A549 (cell line): ENCODE results near the gene CREB5. TPM values are rescaled to one million over a fixed set of nuclear protein-coding genes. Genes with fewer than 3 reads are reported as not detected.

ENCODE experiments used
- ATAC-seq, 2 experiments: fragments of 200-7000 bp in 1 of 2; fragments of >200 bp in 1 of 2; cut with Nextera tagmentation in 1 of 2; cut with Tn5 transposase in 1 of 2; 3 replicates each; pipeline versions ENCODE4 v1.8.0 to v1.9.1; 2018 to 2020; ENCODE audit warnings: mild to moderate bottlenecking in 1 of 2, moderate library complexity in 1 of 2
- CTCF ChIA-PET: fragments of 300-600 bp; sonication (Branson Sonifier 250); formaldehyde crosslinking; extraction: SDS; loops from one replicate; lab custom pipeline; 2021; ENCODE audit warnings: antibody characterized with exemption, inconsistent platforms; lab: Yijun Ruan, JAX
- POLR2A ChIA-PET: fragments of 350-600 bp; formaldehyde crosslinking; extraction: SDS; loops from one replicate; lab custom pipeline; 2021; ENCODE audit warnings: antibody characterized with exemption, inconsistent platforms; lab: Yijun Ruan, JAX
- DNase-seq, 2 experiments: peaks; one replicate each; pipeline versions ENCODE4 v3.0.0 to v3.0.0-alpha.2; 2011 to 2016; ENCODE audit warnings: low read depth in 1 of 2, low spot score in 1 of 2
- FAIRE-seq: peaks from 2 replicates; lab custom pipeline; 2011; peaks lifted over from hg19 to GRCh38; lab: Jason Lieb, UNC
- H3K27ac ChIP-seq, 2 experiments: fragments of >200 bp; sonication (Bioruptor Twin); formaldehyde crosslinking; 3 replicates each; pipeline ENCODE4 v1.5.1; 2016 to 2017
- H3K4me1 ChIP-seq: fragments of >200 bp; sonication (Bioruptor Twin); formaldehyde crosslinking; 3 replicates; pipeline ENCODE4 v1.6.1; 2016
- H3K4me2 ChIP-seq: fragments of >200 bp; sonication (Bioruptor Twin); formaldehyde crosslinking; 3 replicates; pipeline ENCODE4 v1.6.1; 2016
- H3K4me3 ChIP-seq: fragments of >200 bp; sonication (Bioruptor Twin); formaldehyde crosslinking; 3 replicates; pipeline ENCODE4 v1.5.1; 2016
- H3K9me3 ChIP-seq: fragments of >200 bp; sonication (Bioruptor Twin); formaldehyde crosslinking; 3 replicates; pipeline ENCODE4 v1.6.1; 2016
- BCL3 ChIP-seq: fragments of >200 bp; sonication (Bioruptor Twin); formaldehyde crosslinking; IDR thresholded peaks from 3 replicates; pipeline ENCODE4 v1.6.1; 2016
- CEBPB ChIP-seq, 2 experiments: fragments of >200 bp in 1 of 2; sonication (Bioruptor Twin) in 1 of 2; formaldehyde crosslinking in 1 of 2; IDR thresholded peaks; 2 replicates each; pipeline ENCODE4 v1.6.1; 2012 to 2016
- CHD2 ChIP-seq: fragments of 150-350 bp; IDR thresholded peaks from 2 replicates; pipeline ENCODE4 v1.6.1; 2014; ENCODE audit warnings: low read length; ENCODE audit not compliant: partially characterized antibody
- EHF ChIP-seq: fragments of 250-450 bp; sonication (Bioruptor Pico); IDR thresholded peaks from 2 replicates; pipeline ENCODE4 v1.5.0; 2020; ENCODE audit warnings: mild to moderate bottlenecking
- EHMT2 ChIP-seq: fragments of 200-600 bp; sonication (generic); IDR thresholded peaks from 2 replicates; pipeline ENCODE4 v1.6.1; 2016; ENCODE audit warnings: antibody characterized with exemption, low read depth, mild to moderate bottlenecking, moderate library complexity
- ELK1 ChIP-seq: fragments of 150-350 bp; IDR thresholded peaks from 2 replicates; pipeline ENCODE4 v1.6.1; 2014; ENCODE audit warnings: low read depth, mild to moderate bottlenecking, low read length
- EP300 ChIP-seq, 2 experiments: fragments of >200 bp; sonication (Bioruptor Twin); formaldehyde crosslinking; IDR thresholded peaks; 2 replicates in 1 of 2; 3 replicates in 1 of 2; pipeline ENCODE4 v1.6.1; 2016 to 2017
- FOSB ChIP-seq: fragments of 250-450 bp; sonication (Bioruptor Pico); IDR thresholded peaks from 2 replicates; pipeline ENCODE4 v1.5.0; 2020; ENCODE audit warnings: mild to moderate bottlenecking, moderate library complexity
- HMGXB4 ChIP-seq: fragments of 250-450 bp; sonication (Bioruptor Pico); IDR thresholded peaks from 2 replicates; pipeline ENCODE4 v1.5.0; 2021; ENCODE audit warnings: mild to moderate bottlenecking, moderate library complexity, borderline replicate concordance
- JUN ChIP-seq, 2 experiments: fragments of >200 bp; sonication (Bioruptor Twin); formaldehyde crosslinking; IDR thresholded peaks; 2 replicates in 1 of 2; 3 replicates in 1 of 2; pipeline ENCODE4 v1.6.1; 2016 to 2017
- JUNB ChIP-seq: fragments of >200 bp; sonication (Bioruptor Twin); formaldehyde crosslinking; IDR thresholded peaks from 2 replicates; pipeline ENCODE4 v1.6.1; 2016
- KDM1A ChIP-seq: fragments of 200-600 bp; sonication (generic); IDR thresholded peaks from 2 replicates; pipeline ENCODE4 v1.6.1; 2016; ENCODE audit warnings: low read depth, mild to moderate bottlenecking
- NPAS2 ChIP-seq: fragments of 250-450 bp; sonication (Bioruptor Pico); IDR thresholded peaks from 2 replicates; pipeline ENCODE4 v1.8.0; 2022; ENCODE audit warnings: mild to moderate bottlenecking, moderate library complexity, borderline replicate concordance
- RCOR1 ChIP-seq: fragments of 150-350 bp; IDR thresholded peaks from 2 replicates; pipeline ENCODE4 v1.6.1; 2014; ENCODE audit warnings: antibody characterized with exemption, low read length, low read depth
- REST ChIP-seq: fragments of 200-600 bp; sonication (generic); IDR thresholded peaks from 2 replicates; pipeline ENCODE4 v1.6.1; 2016; ENCODE audit warnings: antibody characterized with exemption, mild to moderate bottlenecking, moderate library complexity
- SMC3 ChIP-seq: fragments of >200 bp; sonication (Bioruptor Twin); formaldehyde crosslinking; IDR thresholded peaks from 3 replicates; pipeline ENCODE4 v1.6.1; 2018; ENCODE audit warnings: inconsistent platforms
- ZC3H11A ChIP-seq: fragments of 450-650 bp; IDR thresholded peaks from 2 replicates; pipeline ENCODE4 v1.6.1; 2014; ENCODE audit warnings: antibody characterized with exemption, mild to moderate bottlenecking
- ZSCAN20 ChIP-seq: fragments of 250-450 bp; sonication (Bioruptor Pico); IDR thresholded peaks from 2 replicates; pipeline ENCODE4 v1.8.0; 2022; ENCODE audit warnings: mild to moderate bottlenecking, moderate library complexity
- WGBS: methylation state at CpG from one replicate; pipeline ENCODE4 v1.1.6; 2017; ENCODE audit errors: missing lambda C conversion rate; 5-methylcytosine and 5-hydroxymethylcytosine counted together
- polyA plus RNA-seq, 4 experiments: library from polyadenylated mRNA; depleted of rRNA in 3 of 4; stranded (reverse); fragments of >200 nt; fragmentation: RNase III in 1 of 4; extraction: RNeasy Plus Mini Kit Qiagen cat#74134 plus additional on column Dnase treatment in 1 of 4; gene quantifications; 2 replicates in 3 of 4; 3 replicates in 1 of 4; pipeline ENCODE4 v1.2.3, GENCODE V29; 2011 to 2017
- TF ChIP-seq, protein P1 (sequence below): IDR thresholded peaks from 2 replicates; pipeline ENCODE4 v1.6.1; 2012; ENCODE audit warnings: low read depth, borderline replicate concordance
- TF ChIP-seq, protein P2 (sequence below): fragments of 250-450 bp; sonication (Bioruptor Pico); IDR thresholded peaks from 2 replicates; pipeline ENCODE4 v1.5.0; 2020; ENCODE audit warnings: low read depth, mild to moderate bottlenecking, moderate library complexity

The CREB5 gene
- polyA plus RNA-seq, 2 of the 4 experiments (the other 2 are of a cell fraction), result 0.61 to 1.5 TPM

DNA sequence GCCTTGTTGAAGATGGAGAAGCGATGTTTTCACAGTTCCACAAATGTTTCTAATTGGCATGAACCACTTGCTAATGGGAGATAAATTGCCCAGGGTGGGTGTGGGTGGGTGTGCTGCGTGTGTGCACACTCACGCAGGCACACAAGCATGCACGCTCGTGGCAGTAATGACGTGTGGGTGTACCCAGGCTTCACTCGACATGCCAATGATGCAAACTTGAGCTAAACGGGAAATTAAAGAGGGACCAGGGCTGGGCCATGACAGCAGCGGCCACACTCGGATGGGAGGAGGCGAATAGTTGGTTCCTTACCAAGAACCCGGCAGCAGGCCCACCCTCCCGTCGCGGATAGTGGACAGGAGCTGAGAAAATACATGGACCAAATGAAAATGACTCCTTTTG is 386.0 kb downstream of the CREB5 start:
- Histone ChIP-seq H3K27ac (no peak overlapping the region), H3K4me3 (no peak overlapping the region)
- DNase-seq (no peak), FAIRE-seq (no peak)
- TF ChIP-seq HMGXB4 (no peak), CEBPB (IDR thresholded peaks at IDR 0.05) (no peak), CHD2 (no peak), JUN (IDR thresholded peaks at IDR 0.05) (no peak), FOSB (CRISPR knock-in tag) (no peak), ZC3H11A (no peak), NPAS2 (CRISPR knock-in tag) (no peak), JUNB (no peak)
- TF ChIP-seq, protein P1, sequence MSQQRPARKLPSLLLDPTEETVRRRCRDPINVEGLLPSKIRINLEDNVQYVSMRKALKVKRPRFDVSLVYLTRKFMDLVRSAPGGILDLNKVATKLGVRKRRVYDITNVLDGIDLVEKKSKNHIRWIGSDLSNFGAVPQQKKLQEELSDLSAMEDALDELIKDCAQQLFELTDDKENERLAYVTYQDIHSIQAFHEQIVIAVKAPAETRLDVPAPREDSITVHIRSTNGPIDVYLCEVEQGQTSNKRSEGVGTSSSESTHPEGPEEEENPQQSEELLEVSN, result no peak
- TF ChIP-seq, all 56 proteins: peak for 0
- POLR2A ChIA-PET, result no interaction called here
- no peak for ATAC-seq
- H3K4me2 ChIP-seq, result no peak overlapping the region
- H3K9me3 ChIP-seq, result no peaks in the 10 kb centered on the region
- WGBS, result 49% methylated on average over 15 of the region's 15 CpGs
- H3K4me1 ChIP-seq, result no peaks in the 10 kb centered on the region
- CTCF ChIA-PET, result interaction anchor here (1.0 kb wide), 1 partner anchor 17 kb away, joined by 3 read pairs; no protein-coding TSS in a partner anchor

DNA sequence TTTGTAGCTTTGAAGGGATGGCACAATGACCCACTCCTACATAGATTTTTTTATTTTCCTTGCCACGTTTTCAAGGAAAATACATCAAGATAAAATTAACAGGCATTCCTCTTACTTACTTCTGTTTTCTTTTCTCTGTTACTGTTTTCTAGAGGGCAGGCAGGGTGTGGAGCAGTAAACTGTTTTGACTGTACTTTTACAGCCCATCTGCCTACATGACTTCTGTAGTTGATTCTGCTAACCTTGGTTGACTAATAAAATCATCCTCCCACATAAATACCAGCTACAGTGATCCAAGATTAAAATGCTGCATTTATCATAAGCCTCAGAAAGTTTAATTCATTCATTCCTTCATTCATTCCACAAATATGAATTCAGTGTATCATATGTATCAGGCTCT is 387.3 kb downstream of the CREB5 start:
- DNase-seq, result no peak
- ChIA-PET CTCF (interaction anchor here (0.9 kb wide), 1 partner anchor 307 kb away, joined by 4 read pairs; no protein-coding TSS in a partner anchor), POLR2A (no interaction called here)
- 4% methylated on average over 1 of the region's 1 CpG for WGBS
- no peak for FAIRE-seq
- TF ChIP-seq, protein P2, sequence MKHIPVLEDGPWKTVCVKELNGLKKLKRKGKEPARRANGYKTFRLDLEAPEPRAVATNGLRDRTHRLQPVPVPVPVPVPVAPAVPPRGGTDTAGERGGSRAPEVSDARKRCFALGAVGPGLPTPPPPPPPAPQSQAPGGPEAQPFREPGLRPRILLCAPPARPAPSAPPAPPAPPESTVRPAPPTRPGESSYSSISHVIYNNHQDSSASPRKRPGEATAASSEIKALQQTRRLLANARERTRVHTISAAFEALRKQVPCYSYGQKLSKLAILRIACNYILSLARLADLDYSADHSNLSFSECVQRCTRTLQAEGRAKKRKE (CRISPR knock-in tag), result no peak
- no peak for TF ChIP-seq BCL3
- TF ChIP-seq EP300 (IDR thresholded peaks at IDR 0.05), result no peak
- TF ChIP-seq ZSCAN20 (CRISPR knock-in tag), result no peak
- no peak for TF ChIP-seq RCOR1
- TF ChIP-seq, all 56 proteins: peak for 0
- H3K9me3 ChIP-seq, result no peaks in the 10 kb centered on the region
- no peak overlapping the region for H3K27ac ChIP-seq
- H3K4me1 ChIP-seq, result no peaks in the 10 kb centered on the region
- H3K4me2 ChIP-seq, result no peak overlapping the region
- ATAC-seq, result no peak
- H3K4me3 ChIP-seq, result no peak overlapping the region

GRCh38 chr7:28800150-28800549 is 387.8 kb downstream of the CREB5 start:
- CTCF ChIA-PET, result no interaction called here
- H3K4me2 ChIP-seq, result no peak overlapping the region
- POLR2A ChIA-PET, result no interaction called here
- ATAC-seq, result no peak
- H3K9me3 ChIP-seq, result no peaks in the 10 kb centered on the region
- H3K27ac ChIP-seq, result no peak overlapping the region
- no peak for FAIRE-seq
- no peak overlapping the region for H3K4me3 ChIP-seq
- 76% methylated on average over 7 of the region's 7 CpGs for WGBS
- TF ChIP-seq JUNB, result no peak
- TF ChIP-seq KDM1A, result no peak
- no peak for TF ChIP-seq SMC3
- TF ChIP-seq EHF, result no peak
- no peak for TF ChIP-seq ELK1
- no peak for TF ChIP-seq REST
- TF ChIP-seq EHMT2, result no peak
- TF ChIP-seq CEBPB (IDR thresholded peaks at IDR 0.05), result no peak
- TF ChIP-seq, protein P1, result no peak
- TF ChIP-seq, all 56 proteins: peak for 0
- DNase-seq, result no peak
- no peaks in the 10 kb centered on the region for H3K4me1 ChIP-seq
